KOPT-K1 (cell line): ENCODE results near the gene TNRC6B.

Source experiments
- H3K27ac ChIP-seq: fragments of 200-600 bp; sonication (generic); 2 replicates; pipeline ENCODE4 v1.5.1; 2016; ENCODE audit warnings: antibody characterized with exemption, mild to moderate bottlenecking, low read depth, low read length; ENCODE audit not compliant: poor library complexity, severe bottlenecking
- H3K36me3 ChIP-seq: fragments of 200-600 bp; sonication (generic); 2 replicates; pipeline ENCODE4 v1.5.1; 2017; ENCODE audit warnings: antibody characterized with exemption, mild to moderate bottlenecking, low read length, moderate library complexity; ENCODE audit not compliant: insufficient read depth
- H3K9me3 ChIP-seq: fragments of 200-600 bp; sonication (generic); 2 replicates; pipeline ENCODE4 v1.5.1; 2017; ENCODE audit warnings: antibody characterized with exemption, low read length, mild to moderate bottlenecking; ENCODE audit not compliant: insufficient read depth, poor library complexity, severe bottlenecking

TNRC6B gene

DNA sequence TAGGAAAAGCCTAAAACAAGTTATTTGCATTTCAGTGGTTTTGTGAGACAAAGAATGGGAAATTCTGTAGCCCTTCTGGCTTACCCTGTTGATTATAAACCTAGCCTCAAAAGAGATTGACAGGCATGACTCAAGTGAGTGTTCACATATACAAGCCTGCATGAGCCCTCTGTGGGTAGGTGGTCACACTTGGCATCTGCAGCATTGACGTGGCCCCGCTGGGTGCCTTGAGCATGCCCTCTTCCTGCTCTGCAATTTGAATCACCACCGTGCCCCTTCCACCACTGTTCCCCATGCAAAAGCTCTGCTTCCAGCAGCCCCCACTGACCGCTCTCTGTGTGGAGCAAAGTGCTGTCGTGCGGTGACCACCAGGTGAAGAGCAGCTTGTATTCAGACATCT, 147.6 kb downstream of the TNRC6B start:
- peaks cover 42% of the 10 kb centered on the region for H3K36me3 ChIP-seq

DNA sequence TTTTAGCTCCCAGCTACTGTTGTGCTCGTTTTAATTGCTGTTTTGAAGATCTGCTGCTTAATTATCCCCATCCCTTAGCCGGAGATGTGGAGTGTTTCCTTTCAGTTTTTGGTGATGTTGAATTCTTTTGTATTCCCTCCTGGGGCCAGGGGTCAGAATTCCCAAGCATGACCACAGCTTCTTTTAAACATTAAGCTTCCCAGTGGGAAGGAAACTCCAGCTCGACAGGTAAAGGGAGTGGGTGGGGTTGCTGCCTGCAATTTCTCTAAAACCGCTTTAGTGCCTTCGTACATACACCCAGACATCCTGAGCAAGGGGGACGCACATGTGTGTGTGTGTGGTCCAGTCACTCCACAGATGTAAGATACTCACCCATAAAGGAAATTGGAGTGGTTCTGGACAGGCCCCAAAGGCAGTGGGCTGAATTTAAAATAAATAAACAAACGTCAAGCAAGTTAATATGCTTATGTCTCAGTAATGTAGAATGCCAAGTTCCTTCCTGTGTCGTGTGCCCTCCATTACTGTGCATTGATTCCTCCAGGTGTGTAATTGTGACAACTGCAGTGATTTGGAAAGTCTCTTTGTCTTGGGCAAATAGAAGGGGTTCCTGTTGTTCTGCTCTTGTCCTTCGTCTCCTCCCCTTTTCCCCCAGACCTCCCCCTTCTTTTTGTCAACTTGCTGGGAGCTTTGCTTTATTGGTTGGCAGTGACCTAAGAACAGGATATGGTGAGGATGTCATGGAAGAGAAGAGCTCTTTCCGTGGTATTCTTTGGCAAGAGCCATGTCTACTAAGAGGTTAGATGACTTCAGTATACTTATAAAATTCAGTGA, 149.4 kb downstream of the TNRC6B start:
- peaks cover 31% of the 10 kb centered on the region for H3K36me3 ChIP-seq
- H3K27ac ChIP-seq = peak overlapping the region; percentile 17
- no peaks in the 10 kb centered on the region for H3K9me3 ChIP-seq

More for the DNA sequence above, 147.6 kb downstream of the TNRC6B start:
- H3K9me3 ChIP-seq = no peaks in the 10 kb centered on the region
- peak overlapping the region; percentile 96 for H3K27ac ChIP-seq

DNA sequence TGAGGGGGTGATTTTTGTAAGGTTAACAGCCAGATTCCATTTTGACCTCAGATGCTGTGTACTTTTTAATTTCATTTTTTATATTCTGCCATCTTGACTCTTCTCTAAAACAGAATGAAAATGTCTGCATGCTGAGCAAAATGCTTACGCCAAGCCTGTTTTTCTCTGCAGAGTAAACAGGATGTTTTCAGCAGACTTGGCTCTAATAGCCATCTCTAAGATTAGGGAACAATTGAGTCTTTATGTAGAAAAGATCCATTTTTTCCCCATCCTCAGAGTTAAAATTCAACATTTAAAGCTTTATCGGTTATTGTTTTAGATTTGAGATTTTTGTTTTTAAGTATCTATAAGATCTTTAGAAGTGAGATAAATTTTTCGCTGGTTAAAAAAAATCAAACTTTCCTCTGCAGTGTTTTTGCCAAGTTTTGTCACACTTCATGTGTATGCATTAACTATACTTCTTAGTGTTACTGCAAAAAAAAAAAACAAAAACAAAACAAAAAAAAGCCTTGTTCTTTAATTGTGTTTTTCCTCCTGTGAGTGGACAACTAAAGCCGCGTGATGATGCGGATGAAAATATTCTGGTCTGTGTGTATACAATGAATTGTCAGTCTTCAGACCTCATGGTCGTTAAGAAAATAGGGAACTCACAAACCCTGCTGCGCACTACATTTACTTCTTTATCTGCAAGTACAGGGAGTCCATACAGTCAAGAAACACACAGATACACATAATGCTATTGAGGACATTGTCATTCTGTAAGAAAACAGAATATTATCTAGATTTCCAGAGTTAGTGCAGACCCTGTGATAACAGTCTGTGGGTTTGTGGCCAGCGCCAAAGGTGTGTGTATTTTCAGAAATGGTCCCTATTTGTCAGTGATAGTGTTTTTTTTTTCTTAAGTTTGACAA, 151.1 kb downstream of the TNRC6B start:
- H3K36me3 ChIP-seq = 0 out of 2 replicates have a peak, but pooled peaks cover 23% of the 10 kb centered on the region
- peak overlapping the region; percentile 67 for H3K27ac ChIP-seq
- H3K9me3 ChIP-seq = no peaks in the 10 kb centered on the region

DNA sequence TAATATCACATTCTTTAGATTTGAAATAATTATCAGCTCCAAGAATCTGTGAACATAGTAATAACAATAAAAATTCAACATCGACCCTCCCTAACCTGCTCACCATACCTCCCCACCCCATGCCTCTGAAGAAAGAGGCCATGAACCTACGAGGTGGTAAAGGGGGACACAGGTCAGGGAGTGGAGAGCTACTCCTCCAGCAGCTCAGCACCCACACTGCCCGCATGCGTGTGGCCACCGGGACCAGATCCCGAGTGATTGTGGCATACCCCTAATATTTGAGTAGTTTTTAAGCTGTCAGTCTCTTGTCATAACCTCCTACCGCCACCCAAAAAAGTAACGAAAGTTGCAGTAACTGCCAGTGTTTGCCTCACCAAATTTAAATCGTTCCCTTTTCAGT, 151.7 kb downstream of the TNRC6B start:
- Histone ChIP-seq H3K36me3 (0 out of 2 replicates have a peak, but pooled peaks cover 23% of the 10 kb centered on the region), H3K27ac (peak overlapping the region; percentile 67)

DNA sequence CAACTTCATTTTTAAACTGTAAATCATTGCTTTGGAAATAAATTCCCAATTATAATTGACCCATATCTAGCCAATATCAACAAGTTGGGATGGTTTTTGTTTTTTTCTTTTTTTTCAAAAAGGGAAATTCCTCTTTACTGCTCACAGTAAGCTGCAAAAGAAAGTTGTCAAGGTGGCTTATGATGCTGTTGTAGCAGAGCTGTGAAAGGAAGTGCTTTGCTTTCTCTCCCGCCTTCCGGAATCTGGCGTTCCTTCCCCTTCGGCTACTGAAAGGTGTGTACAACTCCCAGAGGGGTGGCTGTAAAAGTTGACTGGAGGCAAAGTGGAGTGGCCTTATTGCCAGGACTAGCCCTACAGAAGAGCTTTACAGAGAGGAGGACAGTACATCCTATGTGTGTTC, 152.4 kb downstream of the TNRC6B start:
- H3K36me3 ChIP-seq = 0 out of 2 replicates have a peak, but pooled peaks cover 23% of the 10 kb centered on the region
- peak overlapping the region; percentile 67 for H3K27ac ChIP-seq
- no peaks in the 10 kb centered on the region for H3K9me3 ChIP-seq

More for the DNA sequence above, 151.7 kb downstream of the TNRC6B start:
- H3K9me3 ChIP-seq = no peaks in the 10 kb centered on the region

DNA sequence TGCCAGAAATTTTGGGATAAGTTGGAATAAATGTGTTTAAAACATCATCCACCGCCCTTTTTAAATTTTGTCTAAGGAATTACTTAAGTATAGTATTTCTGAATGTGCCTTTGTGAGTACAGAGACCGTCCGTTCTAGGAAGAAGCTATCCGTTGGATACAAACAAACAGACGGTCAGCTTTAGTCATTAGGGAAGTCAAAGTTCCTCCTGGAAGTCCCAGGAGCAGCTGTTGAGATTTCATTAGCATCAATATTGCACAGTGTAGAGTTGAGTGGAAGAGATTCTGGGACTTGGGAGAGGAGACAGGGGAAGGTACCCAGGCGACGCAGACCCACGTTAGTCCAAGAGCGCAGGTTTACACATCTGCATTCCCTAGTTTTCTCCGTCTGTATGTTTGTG, 152.9 kb downstream of the TNRC6B start:
- H3K9me3 ChIP-seq = no peaks in the 10 kb centered on the region
- 0 out of 2 replicates have a peak, but pooled peaks cover 23% of the 10 kb centered on the region for H3K36me3 ChIP-seq
- H3K27ac ChIP-seq = no peak overlapping the region

DNA sequence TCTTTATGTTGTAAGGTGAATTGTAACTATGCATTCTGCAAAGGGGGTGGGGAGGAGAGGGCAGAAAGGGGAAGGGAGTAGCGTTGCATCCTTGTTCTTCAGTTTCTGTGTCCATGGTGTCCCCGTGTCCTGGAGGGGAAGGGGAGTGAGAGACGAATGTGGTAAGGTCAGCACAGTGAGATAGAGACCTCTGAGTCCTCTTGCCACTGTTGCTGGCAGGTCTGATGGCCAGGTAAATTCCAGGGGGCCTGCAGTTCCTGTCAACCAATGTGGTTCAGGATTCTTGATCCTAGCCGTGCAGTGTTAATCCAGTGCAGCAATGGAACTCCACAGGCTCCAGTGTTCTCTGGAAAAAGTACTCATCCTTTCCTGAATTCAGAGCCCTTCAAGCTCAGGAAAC, 154.0 kb downstream of the TNRC6B start:
- H3K9me3 ChIP-seq = no peaks in the 10 kb centered on the region
- peak overlapping the region; percentile 24 for H3K27ac ChIP-seq
- 0 out of 2 replicates have a peak, but pooled peaks cover 20% of the 10 kb centered on the region for H3K36me3 ChIP-seq

DNA sequence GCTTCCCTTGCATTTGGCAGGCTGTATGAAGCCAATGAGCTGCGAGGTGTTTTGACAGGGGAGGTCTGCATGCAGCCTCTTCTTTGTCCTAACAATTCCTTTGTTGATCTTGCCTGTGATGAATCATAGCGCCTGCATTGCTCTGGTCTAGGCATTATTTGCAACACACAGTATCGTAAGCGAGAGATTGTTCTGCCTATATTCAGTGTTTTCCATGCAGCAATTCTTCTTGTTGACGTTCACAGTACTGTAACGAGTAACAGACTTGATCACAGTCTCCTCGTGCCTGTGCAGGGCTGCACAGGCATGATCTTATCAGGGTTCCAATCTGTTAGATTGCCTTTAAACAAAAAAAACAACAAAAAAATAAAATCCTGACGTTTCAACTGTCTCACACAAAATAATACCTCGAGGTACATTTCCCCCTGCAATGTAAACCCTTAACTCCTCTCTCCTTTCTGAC, 154.6 kb downstream of the TNRC6B start:
- no peaks in the 10 kb centered on the region for H3K9me3 ChIP-seq
- peak overlapping the region; percentile 24 for H3K27ac ChIP-seq
- H3K36me3 ChIP-seq = 0 out of 2 replicates have a peak, but pooled peaks cover 16% of the 10 kb centered on the region

DNA sequence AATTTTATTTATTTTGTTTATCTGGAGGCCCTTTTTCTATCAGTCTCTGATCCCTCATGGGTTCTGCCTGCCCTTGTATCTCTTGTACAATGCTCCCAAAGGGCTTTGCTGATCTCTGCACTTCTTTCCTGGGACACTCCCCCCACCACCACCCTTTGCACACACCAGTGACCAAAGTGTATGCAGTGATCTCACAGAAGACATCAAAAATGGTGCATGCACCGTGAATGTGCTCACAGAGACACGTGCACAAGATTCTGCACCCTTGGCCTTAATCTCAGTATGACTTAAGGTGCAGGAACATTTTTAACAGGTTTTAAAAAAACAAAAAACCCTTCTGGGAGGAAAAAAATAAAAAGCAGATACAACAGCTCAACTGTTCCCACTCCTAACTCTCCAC, 156.3 kb downstream of the TNRC6B start:
- 0 out of 2 replicates have a peak, but pooled peaks cover 21% of the 10 kb centered on the region for H3K36me3 ChIP-seq
- H3K9me3 ChIP-seq = no peaks in the 10 kb centered on the region
- H3K27ac ChIP-seq = peak overlapping the region; percentile 6

DNA sequence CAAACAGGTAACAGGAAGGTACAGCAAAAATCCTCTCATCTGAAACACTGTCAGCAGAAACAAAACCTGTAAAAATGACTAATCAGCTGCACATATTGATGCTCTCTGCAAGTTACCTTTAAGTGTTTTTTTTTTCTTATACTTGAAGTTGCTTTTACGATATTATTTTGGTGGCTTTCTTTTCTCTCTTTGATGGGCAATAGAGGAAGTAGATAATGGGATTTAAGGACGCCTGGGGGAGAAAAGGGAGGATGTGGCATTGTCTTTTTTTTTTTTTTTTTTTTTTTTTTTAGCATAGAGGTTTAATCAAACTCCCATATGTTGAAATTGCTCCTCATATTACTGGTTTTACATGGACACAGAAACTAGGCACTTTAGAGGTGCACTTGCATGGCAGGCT, 157.2 kb downstream of the TNRC6B start:
- Histone ChIP-seq H3K36me3 (0 out of 2 replicates have a peak, but pooled peaks cover 21% of the 10 kb centered on the region), H3K27ac (peak overlapping the region; percentile 6), H3K9me3 (no peaks in the 10 kb centered on the region)

DNA sequence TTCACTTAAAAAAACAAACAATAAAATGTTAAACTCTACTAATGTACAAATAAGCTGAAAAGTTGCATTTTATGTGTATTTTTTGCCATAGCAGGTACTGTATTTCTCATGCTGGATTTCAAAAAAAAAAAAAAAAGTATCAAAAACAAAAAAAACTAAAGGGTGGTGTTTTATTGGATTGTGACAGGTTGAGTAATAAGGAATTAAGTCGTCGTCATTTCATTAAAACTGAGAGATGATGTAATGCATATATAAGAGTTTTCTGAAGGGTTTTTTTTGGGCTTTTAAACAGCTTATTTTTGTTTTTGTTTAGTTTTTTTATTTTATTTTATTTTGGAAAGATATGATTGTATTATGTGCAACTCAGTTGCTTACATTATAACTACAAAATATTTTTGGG, 157.6 kb downstream of the TNRC6B start:
- Histone ChIP-seq H3K9me3 (no peaks in the 10 kb centered on the region), H3K27ac (no peak overlapping the region), H3K36me3 (0 out of 2 replicates have a peak, but pooled peaks cover 17% of the 10 kb centered on the region)

DNA sequence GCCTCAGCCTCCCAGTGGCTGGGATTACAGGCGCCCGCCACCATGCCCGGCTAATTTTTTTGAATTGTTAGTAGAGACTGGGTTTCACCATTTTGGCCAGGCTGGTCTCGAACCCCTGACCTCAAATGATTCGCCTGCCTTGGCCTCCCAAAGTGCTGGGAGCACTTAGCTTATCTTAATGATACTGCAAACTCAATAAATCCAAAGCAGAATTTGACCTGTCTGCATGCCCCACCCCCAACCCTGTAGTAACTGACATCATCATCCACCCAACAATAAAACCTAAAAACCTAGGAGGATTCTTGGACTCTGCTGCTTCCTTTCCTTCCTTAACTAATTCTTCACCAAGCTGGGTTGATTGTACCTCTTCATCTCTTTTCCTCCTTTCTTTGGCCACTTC, 162.3 kb downstream of the TNRC6B start:
- no peak overlapping the region for H3K27ac ChIP-seq
- H3K9me3 ChIP-seq = no peaks in the 10 kb centered on the region
- 0 out of 2 replicates have a peak, but pooled peaks cover 5% of the 10 kb centered on the region for H3K36me3 ChIP-seq

DNA sequence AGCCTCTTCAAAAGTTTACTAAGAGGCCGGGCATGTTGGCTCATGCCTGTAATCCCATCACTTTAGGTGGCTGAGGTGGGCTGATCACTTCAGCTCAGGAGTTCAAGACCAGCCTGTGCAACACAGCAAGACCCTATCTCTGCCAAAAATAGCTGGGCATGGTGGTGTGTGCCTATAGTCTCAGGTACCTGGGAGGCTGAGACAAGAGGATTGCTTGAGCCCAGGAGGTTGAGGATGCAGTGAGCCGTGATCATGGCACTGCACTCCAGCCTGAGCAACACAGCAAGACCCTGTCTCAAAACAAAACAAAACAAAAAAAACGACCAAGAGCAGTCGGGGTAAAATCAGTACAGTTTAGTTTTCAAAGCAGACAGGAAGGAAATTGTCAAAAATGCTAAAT, 163.9 kb downstream of the TNRC6B start:
- H3K36me3 ChIP-seq = 0 out of 2 replicates have a peak, but pooled peaks cover 5% of the 10 kb centered on the region
- no peak overlapping the region for H3K27ac ChIP-seq
- H3K9me3 ChIP-seq = no peaks in the 10 kb centered on the region

DNA sequence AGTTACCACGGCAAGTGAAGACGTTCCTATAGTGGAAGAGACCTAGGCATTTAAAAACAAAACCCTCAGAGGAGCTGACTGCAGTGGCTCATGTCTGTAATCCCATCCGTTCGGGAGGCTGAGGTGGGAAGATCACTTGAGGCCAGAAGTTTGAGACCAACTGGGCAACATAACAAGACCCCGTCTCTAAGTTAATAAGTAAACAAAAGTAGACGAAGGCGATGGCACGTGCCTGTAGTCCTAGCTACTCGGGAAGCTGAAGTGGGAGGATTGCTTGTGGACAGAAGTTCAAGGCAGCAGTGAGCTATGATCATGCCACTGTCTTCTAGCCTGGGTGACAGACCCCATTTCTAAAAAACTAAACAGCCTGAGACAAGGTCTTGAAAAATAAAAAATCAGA, 164.8 kb downstream of the TNRC6B start:
- Histone ChIP-seq H3K27ac (no peak overlapping the region), H3K9me3 (no peaks in the 10 kb centered on the region), H3K36me3 (0 out of 2 replicates have a peak, but pooled peaks cover 3% of the 10 kb centered on the region)

DNA sequence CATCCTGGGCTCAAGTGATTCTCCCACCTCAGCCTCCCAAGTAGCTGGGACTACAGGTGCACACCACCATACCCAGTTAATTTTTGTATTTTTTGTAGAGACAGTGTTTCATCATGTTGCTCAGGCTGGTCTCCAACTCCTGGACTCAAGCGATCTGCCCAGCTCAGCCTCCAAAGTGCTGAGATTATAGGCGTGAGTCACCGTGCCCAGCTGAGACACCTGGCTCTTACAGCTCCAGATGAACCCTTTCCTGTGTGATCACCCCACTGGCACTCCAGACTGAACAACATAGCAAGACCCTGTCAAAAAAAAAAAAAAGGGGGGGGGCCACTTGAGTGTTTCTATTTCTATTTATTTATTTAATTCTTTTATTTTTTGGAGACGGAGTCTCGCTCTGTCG, 167.5 kb downstream of the TNRC6B start:
- Histone ChIP-seq H3K27ac (peak overlapping the region; percentile 89), H3K36me3 (peaks cover 21% of the 10 kb centered on the region), H3K9me3 (no peaks in the 10 kb centered on the region)
